ENCODE data around the gene DAO.

DNA sequence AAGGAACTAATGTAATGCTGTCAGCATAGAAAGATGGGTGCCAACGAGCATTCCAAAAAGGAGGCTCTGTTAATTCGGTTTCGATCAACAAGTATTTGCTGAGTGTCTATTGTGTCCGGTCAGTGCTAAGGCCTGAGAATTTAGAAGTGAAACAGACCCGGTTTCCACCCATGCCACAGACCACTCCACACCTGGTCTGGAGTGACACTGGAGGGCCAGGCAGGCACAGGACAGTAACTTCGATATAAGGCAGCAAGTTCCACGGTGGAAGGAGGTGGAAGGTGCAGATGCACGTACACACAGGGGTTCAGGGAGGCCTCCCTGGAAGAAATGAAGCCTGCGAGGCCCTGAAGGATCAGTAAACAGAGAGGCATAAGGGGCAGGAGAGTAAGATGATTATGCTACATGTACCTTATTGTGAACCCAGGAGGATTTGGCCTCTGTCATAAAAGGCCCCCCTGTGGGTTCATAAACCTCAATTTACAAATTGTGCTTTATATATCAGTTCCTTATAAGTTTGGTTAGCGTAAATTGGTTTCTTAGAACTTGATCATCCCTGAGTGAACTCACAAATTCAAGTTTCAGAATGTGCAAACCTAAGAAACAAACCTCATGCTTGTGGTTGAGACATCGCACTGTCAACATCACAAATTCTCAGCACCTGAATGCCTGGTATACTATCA is 48.4 kb upstream of the DAO start:
- TF ChIP-seq, protein P1, sequence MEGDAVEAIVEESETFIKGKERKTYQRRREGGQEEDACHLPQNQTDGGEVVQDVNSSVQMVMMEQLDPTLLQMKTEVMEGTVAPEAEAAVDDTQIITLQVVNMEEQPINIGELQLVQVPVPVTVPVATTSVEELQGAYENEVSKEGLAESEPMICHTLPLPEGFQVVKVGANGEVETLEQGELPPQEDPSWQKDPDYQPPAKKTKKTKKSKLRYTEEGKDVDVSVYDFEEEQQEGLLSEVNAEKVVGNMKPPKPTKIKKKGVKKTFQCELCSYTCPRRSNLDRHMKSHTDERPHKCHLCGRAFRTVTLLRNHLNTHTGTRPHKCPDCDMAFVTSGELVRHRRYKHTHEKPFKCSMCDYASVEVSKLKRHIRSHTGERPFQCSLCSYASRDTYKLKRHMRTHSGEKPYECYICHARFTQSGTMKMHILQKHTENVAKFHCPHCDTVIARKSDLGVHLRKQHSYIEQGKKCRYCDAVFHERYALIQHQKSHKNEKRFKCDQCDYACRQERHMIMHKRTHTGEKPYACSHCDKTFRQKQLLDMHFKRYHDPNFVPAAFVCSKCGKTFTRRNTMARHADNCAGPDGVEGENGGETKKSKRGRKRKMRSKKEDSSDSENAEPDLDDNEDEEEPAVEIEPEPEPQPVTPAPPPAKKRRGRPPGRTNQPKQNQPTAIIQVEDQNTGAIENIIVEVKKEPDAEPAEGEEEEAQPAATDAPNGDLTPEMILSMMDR (IDR thresholded peaks at IDR 0.05; ENCODE audit: insufficient read depth, low read length) = no peak
- TF ChIP-seq, protein P2, sequence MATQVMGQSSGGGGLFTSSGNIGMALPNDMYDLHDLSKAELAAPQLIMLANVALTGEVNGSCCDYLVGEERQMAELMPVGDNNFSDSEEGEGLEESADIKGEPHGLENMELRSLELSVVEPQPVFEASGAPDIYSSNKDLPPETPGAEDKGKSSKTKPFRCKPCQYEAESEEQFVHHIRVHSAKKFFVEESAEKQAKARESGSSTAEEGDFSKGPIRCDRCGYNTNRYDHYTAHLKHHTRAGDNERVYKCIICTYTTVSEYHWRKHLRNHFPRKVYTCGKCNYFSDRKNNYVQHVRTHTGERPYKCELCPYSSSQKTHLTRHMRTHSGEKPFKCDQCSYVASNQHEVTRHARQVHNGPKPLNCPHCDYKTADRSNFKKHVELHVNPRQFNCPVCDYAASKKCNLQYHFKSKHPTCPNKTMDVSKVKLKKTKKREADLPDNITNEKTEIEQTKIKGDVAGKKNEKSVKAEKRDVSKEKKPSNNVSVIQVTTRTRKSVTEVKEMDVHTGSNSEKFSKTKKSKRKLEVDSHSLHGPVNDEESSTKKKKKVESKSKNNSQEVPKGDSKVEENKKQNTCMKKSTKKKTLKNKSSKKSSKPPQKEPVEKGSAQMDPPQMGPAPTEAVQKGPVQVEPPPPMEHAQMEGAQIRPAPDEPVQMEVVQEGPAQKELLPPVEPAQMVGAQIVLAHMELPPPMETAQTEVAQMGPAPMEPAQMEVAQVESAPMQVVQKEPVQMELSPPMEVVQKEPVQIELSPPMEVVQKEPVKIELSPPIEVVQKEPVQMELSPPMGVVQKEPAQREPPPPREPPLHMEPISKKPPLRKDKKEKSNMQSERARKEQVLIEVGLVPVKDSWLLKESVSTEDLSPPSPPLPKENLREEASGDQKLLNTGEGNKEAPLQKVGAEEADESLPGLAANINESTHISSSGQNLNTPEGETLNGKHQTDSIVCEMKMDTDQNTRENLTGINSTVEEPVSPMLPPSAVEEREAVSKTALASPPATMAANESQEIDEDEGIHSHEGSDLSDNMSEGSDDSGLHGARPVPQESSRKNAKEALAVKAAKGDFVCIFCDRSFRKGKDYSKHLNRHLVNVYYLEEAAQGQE (IDR thresholded peaks at IDR 0.05; ENCODE audit: insufficient replicate concordance, low read depth) = no peak

All from HL-60 (cell line).